Transverse colon (tissue), 4 donors: ENCODE results near the gene ACER3. TPM values are rescaled to one million over a fixed set of nuclear protein-coding genes. Genes with fewer than 3 reads are reported as not detected.

Source experiments
- DNase-seq: peaks from one replicate; pipeline ENCODE4 v3.0.0-alpha.2; 2019
- H3K27ac ChIP-seq, 4 donors: fragments of 200-600 bp; sonication (generic); 2 replicates each; pipeline ENCODE4 v1.5.1; 2016 to 2018; ENCODE audit warnings: inconsistent platforms in 4 of 4
- H3K27me3 ChIP-seq: fragments of 200-600 bp; sonication (generic); 2 replicates; pipeline ENCODE4 v1.5.1; 2017; ENCODE audit warnings: inconsistent platforms
- H3K36me3 ChIP-seq, 4 donors: fragments of 200-600 bp; sonication (generic); 2 replicates each; pipeline ENCODE4 v1.5.1; 2017 to 2019; ENCODE audit warnings: inconsistent platforms in 4 of 4
- H3K4me1 ChIP-seq, 4 donors: fragments of 200-600 bp; sonication (generic); 2 replicates each; pipeline ENCODE4 v1.5.1; 2017 to 2020; ENCODE audit warnings: inconsistent platforms in 4 of 4
- H3K4me3 ChIP-seq, 4 donors: fragments of 200-600 bp; sonication (generic); 1 replicate in 1 of 4; 2 replicates in 3 of 4; pipeline versions ENCODE4 v1.5.1 to v1.6.1; 2017 to 2019; ENCODE audit warnings: inconsistent platforms in 4 of 4
- H3K9me3 ChIP-seq, 2 donors: fragments of 200-600 bp; sonication (generic); 2 replicates each; pipeline ENCODE4 v1.5.1; 2017 to 2019; ENCODE audit warnings: inconsistent platforms in 2 of 2
- CTCF ChIP-seq, 5 experiments: fragments of 200-600 bp in 3 of 5; fragments of 450-650 bp in 2 of 5; sonication (generic) in 3 of 5; IDR thresholded peaks; 1 replicate in 2 of 5; 2 replicates in 3 of 5; pipeline ENCODE4 v1.5.1; 2016 to 2017; ENCODE audit warnings: antibody characterized with exemption in 5 of 5, inconsistent platforms in 3 of 5, mild to moderate bottlenecking in 2 of 5, moderate library complexity in 1 of 5
- EP300 ChIP-seq: sonication (generic); formaldehyde crosslinking; IDR thresholded peaks from one replicate; pipeline ENCODE4 v1.6.1; 2017; ENCODE audit warnings: antibody characterized with exemption, low read depth
- POLR2A ChIP-seq: fragments of 450-650 bp; IDR thresholded peaks from one replicate; pipeline ENCODE4 v1.6.1; 2016; ENCODE audit warnings: antibody characterized with exemption, mild to moderate bottlenecking, moderate library complexity
- POLR2AphosphoS5 ChIP-seq, 3 donors: sonication (generic); formaldehyde crosslinking; IDR thresholded peaks; one replicate each; pipeline ENCODE4 v1.6.1; 2016; ENCODE audit warnings: antibody characterized with exemption in 3 of 3
- WGBS, 2 donors: methylation state at CpG; one replicate each; pipeline ENCODE4 v1.1.5; 2018; ENCODE audit warnings: low coverage in 1 of 2; 5-methylcytosine and 5-hydroxymethylcytosine counted together
- in situ Hi-C, 4 donors: fragments of 200-750 bp; cut with MboI; loops; one replicate each; pipeline versions ENCODE4 v1.15.0 to v1.15.1; 2017; ENCODE audit warnings: low sequenced_read_pairs in 3 of 4, low pct_ligation_motif_present in 1 of 4, low pct_unique_long_range_greater_than_20kb in 1 of 4
- intact Hi-C: fragments of 100-400 bp; cut with DNase I; formaldehyde crosslinking; loops from one replicate; pipeline ENCODE4 v1.15.1; 2023; ENCODE audit warnings: low total_unique reads
- total RNA-seq, 4 donors: library from RNA; depleted of rRNA; stranded (reverse); fragments of >200 nt; gene quantifications; one replicate each; pipeline ENCODE4 v1.1.0, GENCODE V29; 2016

Gene ACER3
- total RNA-seq, 4 donors from 2014 or later = 8.8 to 72.2 (median 29.4) TPM

DNA sequence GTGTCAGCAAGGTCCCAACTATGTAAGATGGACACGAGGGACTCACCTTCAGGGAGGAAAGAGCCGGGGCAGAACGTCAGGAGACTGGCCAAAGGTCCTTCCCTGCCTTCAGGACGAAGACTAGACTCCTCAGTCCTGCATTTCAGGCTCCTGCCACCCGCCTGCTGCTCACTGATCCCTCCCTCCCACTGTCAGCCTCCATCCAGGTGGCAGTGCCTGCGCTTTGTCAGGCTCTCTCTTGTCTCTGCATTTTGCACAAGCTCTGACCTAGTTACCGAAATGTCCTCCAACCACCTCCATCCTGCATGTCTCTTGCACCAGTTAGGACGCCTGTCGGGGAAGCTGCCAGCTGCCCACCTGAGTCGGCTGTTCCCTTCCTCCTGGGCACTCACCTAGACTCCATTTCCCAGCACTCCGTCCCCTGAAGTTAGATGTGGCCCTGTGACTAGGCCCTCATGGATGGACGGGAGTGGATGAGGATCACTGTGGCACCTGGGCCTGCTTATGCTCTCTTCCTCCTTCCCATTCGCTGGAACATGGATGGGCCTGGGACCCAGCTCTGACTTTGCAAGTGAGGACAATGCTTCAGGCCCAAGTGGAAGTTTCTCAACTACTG is 181.5 kb downstream of the ACER3 start:
- Histone ChIP-seq H3K36me3 (no peaks in the 10 kb centered on the region), H3K4me3 (no peak overlapping the region), H3K27ac (no peak overlapping the region), H3K9me3 (no peaks in the 10 kb centered on the region), H3K4me1 (peaks cover 13 to 28% (median 21%) of the 10 kb centered on the region in 4 donors), H3K27me3 (peaks cover 37% of the 10 kb centered on the region)
- TF ChIP-seq CTCF (IDR thresholded peaks at IDR 0.05) (no peak), POLR2A (no peak), EP300 (no peak), POLR2AphosphoS5 (IDR thresholded peaks at IDR 0.05) (no peak)
- in situ Hi-C loops = loop anchor here in 3 of 4 donors (10.0 to 25.0 kb wide), 5 partner anchors 117 to 305 kb away; no protein-coding TSS in a partner anchor
- 89 to 91% methylated on average over 6 to 13 of the region's 13 CpGs for WGBS, 2 donors
- intact Hi-C loops = loop anchor here (10.0 kb wide), 1 partner anchor 143 kb away; no protein-coding TSS in a partner anchor
- no peak for DNase-seq

DNA sequence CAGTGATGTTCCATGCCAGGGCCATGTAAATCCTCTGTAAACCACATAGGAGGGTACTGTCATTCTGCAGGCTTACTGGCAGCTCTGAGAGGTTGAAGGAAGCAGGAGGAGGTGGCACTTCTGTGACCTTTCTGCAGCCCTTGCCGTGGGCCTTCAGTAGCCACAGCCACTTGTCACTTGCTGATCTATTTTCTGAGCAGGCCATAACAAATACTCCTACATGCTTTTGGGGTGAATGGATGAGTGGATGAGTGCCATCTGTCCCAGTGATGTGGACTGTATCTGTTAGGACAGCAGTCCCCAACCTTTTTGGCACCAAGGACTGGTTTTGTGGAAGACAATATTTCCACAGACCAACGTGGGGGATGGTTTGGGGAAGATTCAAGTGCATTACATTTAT is 183.6 kb downstream of the ACER3 start:
- peaks cover 11 to 37% (median 27%) of the 10 kb centered on the region in 4 donors for H3K4me1 ChIP-seq
- no peaks in the 10 kb centered on the region for H3K9me3 ChIP-seq
- H3K27ac ChIP-seq = peak overlapping the region in 1 of 4 donors; percentile 14
- WGBS, 2 donors = 76% methylated on average over 2 of the region's 2 CpGs; no CpG with 5 or more reads in 1 of the 2 donors
- H3K4me3 ChIP-seq = no peak overlapping the region
- peaks cover 32% of the 10 kb centered on the region for H3K27me3 ChIP-seq
- in situ Hi-C loops = loop anchor here in 3 of 4 donors (10.0 to 25.0 kb wide), 5 partner anchors 120 to 307 kb away; no protein-coding TSS in a partner anchor
- TF ChIP-seq CTCF (IDR thresholded peaks at IDR 0.05) (no peak), POLR2A (no peak), EP300 (no peak), POLR2AphosphoS5 (IDR thresholded peaks at IDR 0.05) (no peak)
- no peak for DNase-seq
- H3K36me3 ChIP-seq = no peaks in the 10 kb centered on the region
- intact Hi-C loops = loop anchor here (10.0 kb wide), 1 partner anchor 140 kb away; no protein-coding TSS in a partner anchor

DNA sequence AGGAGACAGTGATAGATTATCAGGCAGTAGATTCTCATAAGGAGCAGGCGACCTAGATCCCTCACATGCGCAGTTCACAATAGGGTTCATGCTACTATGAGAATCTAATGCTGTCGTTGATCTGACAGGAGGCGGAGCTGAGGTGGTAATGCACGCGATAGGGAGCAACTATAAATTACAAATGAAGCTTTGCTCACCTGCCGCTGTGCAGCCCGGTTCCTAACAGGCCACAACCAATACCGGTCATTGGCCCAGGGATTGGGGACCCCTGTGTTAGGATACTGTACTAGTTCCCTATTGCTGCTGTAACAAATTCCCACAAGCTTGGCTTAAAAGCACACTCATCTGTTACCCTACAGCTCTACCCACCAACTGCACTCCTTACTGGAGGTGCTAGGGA is 184.2 kb downstream of the ACER3 start:
- Histone ChIP-seq H3K4me3 (no peak overlapping the region), H3K27me3 (peaks cover 27% of the 10 kb centered on the region), H3K4me1 (peaks cover 6 to 36% (median 24%) of the 10 kb centered on the region in 4 donors), H3K27ac (no peak overlapping the region), H3K9me3 (no peaks in the 10 kb centered on the region), H3K36me3 (no peaks in the 10 kb centered on the region)
- WGBS, 2 donors = 92 to 94% methylated on average over 6 to 9 of the region's 9 CpGs
- DNase-seq = no peak
- in situ Hi-C loops (loop anchor here in 3 of 4 donors (5.0 to 25.0 kb wide), 7 partner anchors 37 to 308 kb away; no protein-coding TSS in a partner anchor), intact Hi-C loops (loop anchor here (10.0 kb wide), 1 partner anchor 140 kb away; no protein-coding TSS in a partner anchor)
- TF ChIP-seq POLR2AphosphoS5 (IDR thresholded peaks at IDR 0.05) (no peak), EP300 (no peak), POLR2A (no peak), CTCF (IDR thresholded peaks at IDR 0.05) (no peak)

GRCh38 chr11:77046060-77046501 is 185.4 kb downstream of the ACER3 start:
- in situ Hi-C loops = loop anchor here in 3 of 4 donors (5.0 to 25.0 kb wide), 7 partner anchors 36 to 309 kb away; no protein-coding TSS in a partner anchor

More at GRCh38 chr11:77046060-77046501, 185.4 kb downstream of the ACER3 start:
- Histone ChIP-seq H3K27me3 (peaks cover 15% of the 10 kb centered on the region), H3K27ac (peak overlapping the region in 1 of 4 donors; percentile 24), H3K36me3 (no peaks in the 10 kb centered on the region), H3K9me3 (no peaks in the 10 kb centered on the region), H3K4me3 (peak overlapping the region in 1 of 4 donors; percentile 2), H3K4me1 (peaks cover 4 to 33% (median 20%) of the 10 kb centered on the region in 4 donors)
- DNase-seq = peak; percentile 74
- TF ChIP-seq POLR2AphosphoS5 (IDR thresholded peaks at IDR 0.05) (no peak), CTCF (IDR thresholded peaks at IDR 0.05) (peak; percentile 68 to 97 (median 87))
- WGBS, 2 donors = 4 to 20% methylated on average over 1 to 29 of the region's 39 CpGs
- intact Hi-C loops = loop anchor here (10.0 kb wide), 1 partner anchor 139 kb away; no protein-coding TSS in a partner anchor
